Mucosa of stomach (tissue), 1 donor: ENCODE measurements around the gene SH3GL2.

Source experiments
- H3K27me3 ChIP-seq: one replicate; pipeline ENCODE4 v1.7.0; 2013; ENCODE audit warnings: mild to moderate bottlenecking, low read length; ENCODE audit not compliant: control insufficient read depth, insufficient read depth
- H3K36me3 ChIP-seq: one replicate; pipeline ENCODE4 v1.7.0; 2013; ENCODE audit warnings: low read length; ENCODE audit not compliant: control insufficient read depth, insufficient read depth
- H3K4me1 ChIP-seq: one replicate; pipeline ENCODE4 v1.7.0; 2013; ENCODE audit warnings: mild to moderate bottlenecking, low read length; ENCODE audit not compliant: control insufficient read depth, insufficient read depth
- H3K4me3 ChIP-seq: one replicate; pipeline ENCODE4 v1.7.0; 2013; ENCODE audit warnings: low read length
- H3K9ac ChIP-seq: one replicate; pipeline ENCODE4 v1.7.0; 2013; ENCODE audit warnings: mild to moderate bottlenecking, low read length, moderate library complexity
- H3K9me3 ChIP-seq: one replicate; pipeline ENCODE4 v1.7.0; 2013; ENCODE audit warnings: mild to moderate bottlenecking, low read length, moderate library complexity; ENCODE audit not compliant: control insufficient read depth
- donor health status: Pancreatic carcinoma.

Gene SH3GL2

GRCh38 chr9:17682684-17683083 lies 103.8 kb downstream of the SH3GL2 start:
- Histone ChIP-seq H3K9me3 (no peaks in the 10 kb centered on the region), H3K4me3 (no peak overlapping the region), H3K36me3 (no peaks in the 10 kb centered on the region), H3K4me1 (no peaks in the 10 kb centered on the region), H3K9ac (no peak overlapping the region), H3K27me3 (no peaks in the 10 kb centered on the region)

DNA sequence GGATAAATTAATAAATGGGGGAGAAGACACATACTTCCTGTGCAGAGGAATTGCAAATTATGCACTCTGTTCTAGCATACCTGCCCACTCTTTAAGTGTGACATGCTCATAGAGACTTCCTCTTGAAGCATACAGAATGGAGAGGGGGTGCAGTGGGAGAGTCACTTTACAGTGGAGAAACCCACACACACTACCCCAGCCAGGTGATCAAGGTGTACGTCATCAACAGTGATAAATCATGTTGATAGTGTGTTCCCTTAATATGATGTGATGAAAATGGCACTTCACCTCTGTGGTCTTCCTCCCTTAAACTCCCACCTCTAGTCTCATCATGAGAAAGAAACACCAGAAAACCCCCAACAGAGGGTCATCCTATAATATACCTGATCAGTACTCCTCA lies 110.0 kb downstream of the SH3GL2 start:
- Histone ChIP-seq H3K4me3 (no peak overlapping the region), H3K36me3 (no peaks in the 10 kb centered on the region), H3K9me3 (no peaks in the 10 kb centered on the region), H3K27me3 (no peaks in the 10 kb centered on the region), H3K9ac (no peak overlapping the region), H3K4me1 (no peaks in the 10 kb centered on the region)

DNA sequence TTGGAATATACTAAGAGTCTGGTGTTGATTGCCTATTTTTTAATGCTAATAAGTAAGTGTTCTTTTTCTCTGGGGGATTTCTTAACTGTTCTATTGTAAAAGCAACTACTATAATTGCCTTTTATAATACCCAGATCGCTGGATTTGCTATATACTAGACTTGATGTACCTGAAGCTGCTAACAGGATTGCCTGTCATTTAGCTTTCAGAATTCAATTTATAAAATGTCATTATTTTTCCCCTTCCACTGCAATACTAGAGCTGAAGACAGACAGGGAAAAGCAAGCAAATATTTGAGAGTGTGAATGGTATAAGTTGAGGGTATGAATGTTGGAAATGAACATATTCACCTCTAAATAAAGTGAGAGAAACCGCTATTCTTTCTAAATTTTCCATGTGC lies 115.5 kb downstream of the SH3GL2 start:
- no peaks in the 10 kb centered on the region for H3K27me3 ChIP-seq
- no peaks in the 10 kb centered on the region for H3K9me3 ChIP-seq
- no peaks in the 10 kb centered on the region for H3K36me3 ChIP-seq
- no peak overlapping the region for H3K9ac ChIP-seq
- no peaks in the 10 kb centered on the region for H3K4me1 ChIP-seq
- H3K4me3 ChIP-seq = no peak overlapping the region

- H3K27me3 ChIP-seq = no peaks in the 10 kb centered on the region
- H3K4me1 ChIP-seq = no peaks in the 10 kb centered on the region
- no peaks in the 10 kb centered on the region for H3K9me3 ChIP-seq
- no peak overlapping the region for H3K4me3 ChIP-seq
- H3K9ac ChIP-seq = no peak overlapping the region
- H3K36me3 ChIP-seq = no peaks in the 10 kb centered on the region
These were observed 116.6 kb downstream of the SH3GL2 start for GRCh38 chr9:17695482-17695881.

DNA sequence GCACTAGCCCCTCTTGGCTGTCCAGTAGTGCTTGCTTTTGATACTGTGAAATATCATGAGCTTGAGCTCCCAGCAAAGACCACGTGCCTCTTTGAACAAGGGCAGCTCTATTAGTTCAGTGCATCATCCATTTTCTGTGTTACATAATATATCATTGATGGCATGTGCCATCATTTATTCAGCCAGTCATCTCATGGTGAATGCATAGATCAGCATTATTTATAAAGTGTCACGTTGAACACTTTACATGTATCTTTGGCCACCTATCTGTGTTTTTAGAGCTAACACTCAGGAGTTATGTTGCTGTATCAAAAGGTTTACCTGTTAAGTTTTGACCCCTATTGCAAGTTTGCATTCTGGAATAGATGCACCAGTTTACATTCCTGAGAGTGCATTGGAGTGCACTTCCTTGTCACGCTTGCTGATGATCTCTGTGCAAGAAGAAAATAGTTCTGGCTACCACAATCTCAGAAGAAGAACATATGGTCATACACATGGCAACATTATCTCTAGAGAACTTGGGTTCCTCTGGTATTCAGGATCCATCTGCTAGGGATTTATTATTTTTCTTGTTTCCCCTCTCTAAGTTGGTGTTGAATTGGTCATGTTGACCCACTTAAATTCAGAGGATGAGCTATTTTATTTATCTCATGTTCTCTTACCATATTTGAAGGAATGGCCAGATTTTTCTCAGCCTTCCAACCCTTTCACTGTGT lies 120.9 kb downstream of the SH3GL2 start:
- H3K27me3 ChIP-seq = no peaks in the 10 kb centered on the region
- no peaks in the 10 kb centered on the region for H3K4me1 ChIP-seq
- no peak overlapping the region for H3K4me3 ChIP-seq
- no peaks in the 10 kb centered on the region for H3K9me3 ChIP-seq
- no peaks in the 10 kb centered on the region for H3K36me3 ChIP-seq
- H3K9ac ChIP-seq = no peak overlapping the region

DNA sequence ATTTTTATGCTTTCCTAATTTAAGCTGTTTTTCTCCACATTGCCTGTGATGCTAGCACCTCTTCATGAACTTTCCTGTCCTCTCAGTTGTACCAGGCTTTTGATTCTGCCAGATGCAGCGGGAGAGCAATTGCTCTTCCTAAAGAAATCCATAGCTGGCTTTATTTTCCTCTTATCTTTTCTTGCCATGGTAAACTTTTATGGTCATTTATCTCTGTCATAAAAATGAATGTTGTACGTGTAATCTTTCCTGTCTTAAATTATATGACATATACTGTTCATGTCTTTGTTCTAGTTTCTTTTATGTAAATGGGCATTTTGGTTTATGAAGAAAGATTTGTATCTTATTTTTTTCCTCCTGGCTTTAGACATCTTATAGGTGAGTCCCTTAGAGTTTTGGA lies 127.5 kb downstream of the SH3GL2 start:
- H3K9ac ChIP-seq = no peak overlapping the region
- H3K27me3 ChIP-seq = no peaks in the 10 kb centered on the region
- H3K4me1 ChIP-seq = no peaks in the 10 kb centered on the region
- H3K4me3 ChIP-seq = no peak overlapping the region
- H3K9me3 ChIP-seq = no peaks in the 10 kb centered on the region
- H3K36me3 ChIP-seq = no peaks in the 10 kb centered on the region

DNA sequence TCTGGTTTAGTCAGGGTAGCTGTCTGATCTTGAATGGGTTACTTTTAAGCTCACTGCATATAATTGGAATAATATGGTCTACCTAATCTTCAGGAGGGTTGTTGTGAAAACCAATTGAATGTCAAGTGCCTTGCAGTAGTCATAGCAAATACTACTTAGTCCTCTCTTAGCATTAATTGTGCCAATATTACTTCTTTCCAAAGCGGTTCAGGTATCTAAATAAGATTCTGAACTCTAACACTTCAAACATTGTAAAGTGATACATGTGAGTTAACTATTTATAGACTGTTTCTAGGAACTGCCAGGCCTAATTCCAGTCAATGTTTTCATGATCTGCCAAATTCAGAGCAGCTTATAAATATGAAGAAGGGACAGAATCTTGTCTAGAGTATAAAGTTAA lies 140.2 kb downstream of the SH3GL2 start:
- Histone ChIP-seq H3K9ac (no peak overlapping the region), H3K4me1 (no peaks in the 10 kb centered on the region), H3K27me3 (no peaks in the 10 kb centered on the region), H3K36me3 (no peaks in the 10 kb centered on the region), H3K9me3 (no peaks in the 10 kb centered on the region), H3K4me3 (no peak overlapping the region)

GRCh38 chr9:17721954-17722353 lies 143.1 kb downstream of the SH3GL2 start:
- H3K36me3 ChIP-seq = no peaks in the 10 kb centered on the region
- H3K9me3 ChIP-seq = no peaks in the 10 kb centered on the region
- no peaks in the 10 kb centered on the region for H3K4me1 ChIP-seq
- H3K9ac ChIP-seq = no peak overlapping the region
- H3K27me3 ChIP-seq = no peaks in the 10 kb centered on the region
- H3K4me3 ChIP-seq = no peak overlapping the region

GRCh38 chr9:17723656-17724055 lies 144.8 kb downstream of the SH3GL2 start:
- Histone ChIP-seq H3K36me3 (no peaks in the 10 kb centered on the region), H3K9ac (no peak overlapping the region), H3K9me3 (no peaks in the 10 kb centered on the region), H3K27me3 (no peaks in the 10 kb centered on the region), H3K4me3 (no peak overlapping the region), H3K4me1 (no peaks in the 10 kb centered on the region)

DNA sequence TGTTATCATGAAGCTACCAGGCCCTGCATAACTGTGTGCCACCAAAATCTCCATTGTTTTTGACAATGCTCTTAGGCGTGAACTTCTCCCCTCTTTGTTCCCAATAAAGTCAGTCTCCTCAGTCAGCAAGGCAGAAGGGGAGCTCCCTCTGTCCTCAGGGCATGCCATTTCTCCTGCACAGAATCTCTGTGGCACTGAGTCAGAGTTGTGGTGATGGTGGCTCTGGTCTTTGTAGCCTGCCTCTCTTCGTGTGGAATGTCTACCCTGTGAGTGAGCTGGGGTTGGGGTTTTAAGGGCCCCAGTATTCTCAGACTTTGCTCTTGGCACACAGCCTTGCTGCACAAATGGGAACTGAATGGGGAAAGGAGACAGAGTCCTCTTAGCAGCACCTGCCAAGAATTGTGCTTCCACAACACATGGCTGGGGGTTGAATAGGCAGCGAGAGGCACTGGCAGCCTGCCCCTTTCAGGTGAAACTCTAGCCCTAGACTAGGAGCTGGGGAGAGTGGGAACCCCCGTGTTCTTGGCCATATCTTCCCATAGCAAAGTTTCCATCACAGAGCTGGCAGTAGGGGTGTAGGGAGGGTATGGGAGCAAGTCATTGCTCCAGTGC lies 146.6 kb downstream of the SH3GL2 start:
- Histone ChIP-seq H3K27me3 (no peaks in the 10 kb centered on the region), H3K36me3 (no peaks in the 10 kb centered on the region), H3K9ac (no peak overlapping the region), H3K4me3 (no peak overlapping the region), H3K4me1 (no peaks in the 10 kb centered on the region), H3K9me3 (no peaks in the 10 kb centered on the region)

DNA sequence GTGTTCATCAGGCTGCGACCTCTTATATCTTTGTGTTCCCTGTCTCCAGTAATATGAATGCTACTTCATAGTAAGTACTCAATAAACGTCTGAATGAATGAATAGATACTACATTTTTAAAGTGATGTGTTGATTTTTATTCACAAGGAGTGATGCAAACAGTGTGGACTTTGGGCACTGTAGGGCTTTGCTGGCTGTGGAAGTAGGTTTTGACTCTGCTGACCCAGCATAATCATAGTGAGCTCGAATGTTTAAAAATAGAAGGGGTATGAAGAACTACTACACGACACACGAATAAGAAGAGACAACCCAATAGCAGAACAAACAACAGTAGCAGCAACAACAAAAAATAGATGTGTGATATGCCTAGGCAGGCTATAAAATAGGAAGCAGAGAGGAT lies 147.4 kb downstream of the SH3GL2 start:
- Histone ChIP-seq H3K36me3 (no peaks in the 10 kb centered on the region), H3K4me1 (no peaks in the 10 kb centered on the region), H3K4me3 (no peak overlapping the region), H3K9me3 (no peaks in the 10 kb centered on the region), H3K9ac (no peak overlapping the region), H3K27me3 (no peaks in the 10 kb centered on the region)

- H3K9ac ChIP-seq = no peak overlapping the region
- no peaks in the 10 kb centered on the region for H3K27me3 ChIP-seq
- H3K4me3 ChIP-seq = no peak overlapping the region
- H3K4me1 ChIP-seq = no peaks in the 10 kb centered on the region
- no peaks in the 10 kb centered on the region for H3K9me3 ChIP-seq
- H3K36me3 ChIP-seq = no peaks in the 10 kb centered on the region
These were observed 152.0 kb downstream of the SH3GL2 start for GRCh38 chr9:17730899-17731298.
